Peyer's patch (tissue), 4 donors: ENCODE measurements around the gene CD4. TPM values are rescaled to one million over a fixed set of nuclear protein-coding genes. Genes with fewer than 3 reads are reported as not detected.

Experiments
- DNase-seq, 3 donors: peaks; one replicate each; pipeline ENCODE4 v3.0.0-alpha.2; 2017 to 2019
- H3K27ac ChIP-seq, 4 donors: fragments of 200-600 bp; sonication (generic); one replicate each; pipeline ENCODE4 v1.5.1; 2016 to 2019
- H3K27me3 ChIP-seq, 2 donors: fragments of 200-600 bp; sonication (generic); one replicate each; pipeline ENCODE4 v1.5.1; 2019
- H3K36me3 ChIP-seq, 3 donors: fragments of 200-600 bp; sonication (generic); one replicate each; pipeline ENCODE4 v1.5.1; 2016 to 2019
- H3K4me1 ChIP-seq, 4 donors: fragments of 200-600 bp; sonication (generic); one replicate each; pipeline ENCODE4 v1.5.1; 2016 to 2019
- H3K4me3 ChIP-seq, 4 donors: fragments of 200-600 bp; sonication (generic); 1 replicate in 3 of 4; 2 replicates in 1 of 4; pipeline ENCODE4 v1.5.1; 2016 to 2019; ENCODE audit warnings: mild to moderate bottlenecking in 1 of 4
- H3K9me3 ChIP-seq, 4 donors: fragments of 200-600 bp; sonication (generic); one replicate each; pipeline ENCODE4 v1.5.1; 2016 to 2019; ENCODE audit warnings: mild to moderate bottlenecking in 1 of 4
- POLR2A ChIP-seq, 2 donors: fragments of 450-650 bp; IDR thresholded peaks; one replicate each; pipeline ENCODE4 v1.5.1; 2017; ENCODE audit warnings: antibody characterized with exemption in 2 of 2, mild to moderate bottlenecking in 2 of 2, moderate library complexity in 2 of 2
- total RNA-seq, 4 donors: library from RNA; depleted of rRNA; stranded (reverse); fragments of >200 nt; gene quantifications; one replicate each; pipeline ENCODE4 v1.1.0, GENCODE V29; 2016
- TF ChIP-seq, protein P1 (sequence below), 6 experiments: fragments of 450-650 bp in 4 of 6; fragments of 200-600 bp in 2 of 6; sonication (generic) in 1 of 6; IDR thresholded peaks; one replicate each; pipeline ENCODE4 v1.5.1; 2017 to 2019; ENCODE audit warnings: antibody characterized with exemption in 6 of 6, mild to moderate bottlenecking in 3 of 6, moderate library complexity in 1 of 6

CD4 gene
- total RNA-seq, 4 donors from 2014 or later: 2.1 to 9.1 (median 4.0) TPM

DNA sequence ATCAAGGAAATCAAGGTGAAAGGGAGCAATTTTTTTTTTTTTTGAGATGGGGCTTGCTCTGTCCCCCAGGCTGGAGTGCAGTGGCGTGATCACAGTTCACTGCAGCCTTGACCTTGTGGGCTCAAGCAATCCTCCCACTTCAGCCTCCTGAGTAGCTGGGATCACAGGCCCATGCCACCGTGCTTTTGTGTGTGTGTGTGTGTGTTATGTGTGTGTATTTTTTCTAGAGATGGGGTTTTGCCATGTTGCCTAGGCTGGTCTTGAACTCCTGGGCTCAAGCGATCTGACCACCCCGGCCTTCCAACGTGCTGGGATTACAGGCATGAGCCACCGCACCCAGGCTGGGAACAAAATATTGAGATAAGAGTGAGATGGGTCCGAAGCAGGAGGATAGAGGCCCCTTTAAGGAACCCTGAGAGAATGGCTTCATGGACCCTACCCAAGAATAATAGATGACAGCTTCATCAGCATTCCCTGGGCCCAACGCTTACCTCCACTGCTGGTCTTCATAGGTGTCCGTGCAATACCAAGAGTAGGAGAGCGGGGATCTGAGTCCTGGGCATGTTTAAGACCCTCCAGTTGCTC is 60.7 kb downstream of the CD4 start:
- TF ChIP-seq, protein P1, sequence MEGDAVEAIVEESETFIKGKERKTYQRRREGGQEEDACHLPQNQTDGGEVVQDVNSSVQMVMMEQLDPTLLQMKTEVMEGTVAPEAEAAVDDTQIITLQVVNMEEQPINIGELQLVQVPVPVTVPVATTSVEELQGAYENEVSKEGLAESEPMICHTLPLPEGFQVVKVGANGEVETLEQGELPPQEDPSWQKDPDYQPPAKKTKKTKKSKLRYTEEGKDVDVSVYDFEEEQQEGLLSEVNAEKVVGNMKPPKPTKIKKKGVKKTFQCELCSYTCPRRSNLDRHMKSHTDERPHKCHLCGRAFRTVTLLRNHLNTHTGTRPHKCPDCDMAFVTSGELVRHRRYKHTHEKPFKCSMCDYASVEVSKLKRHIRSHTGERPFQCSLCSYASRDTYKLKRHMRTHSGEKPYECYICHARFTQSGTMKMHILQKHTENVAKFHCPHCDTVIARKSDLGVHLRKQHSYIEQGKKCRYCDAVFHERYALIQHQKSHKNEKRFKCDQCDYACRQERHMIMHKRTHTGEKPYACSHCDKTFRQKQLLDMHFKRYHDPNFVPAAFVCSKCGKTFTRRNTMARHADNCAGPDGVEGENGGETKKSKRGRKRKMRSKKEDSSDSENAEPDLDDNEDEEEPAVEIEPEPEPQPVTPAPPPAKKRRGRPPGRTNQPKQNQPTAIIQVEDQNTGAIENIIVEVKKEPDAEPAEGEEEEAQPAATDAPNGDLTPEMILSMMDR (IDR thresholded peaks at IDR 0.05): no peak
- no peak for TF ChIP-seq POLR2A (IDR thresholded peaks at IDR 0.05)
- Histone ChIP-seq H3K4me1 (peaks cover 0 to 14% (median 7%) of the 10 kb centered on the region in 4 donors), H3K27ac (peak overlapping the region in 3 of 4 donors; percentile 96 to 99 (median 96)), H3K9me3 (no peaks in the 10 kb centered on the region), H3K36me3 (peaks cover 0 to 31% (median 0%) of the 10 kb centered on the region in 3 donors), H3K27me3 (no peaks in the 10 kb centered on the region), H3K4me3 (peak overlapping the region in 3 of 4 donors; percentile 57 to 74 (median 71))
- no peak for DNase-seq

DNA sequence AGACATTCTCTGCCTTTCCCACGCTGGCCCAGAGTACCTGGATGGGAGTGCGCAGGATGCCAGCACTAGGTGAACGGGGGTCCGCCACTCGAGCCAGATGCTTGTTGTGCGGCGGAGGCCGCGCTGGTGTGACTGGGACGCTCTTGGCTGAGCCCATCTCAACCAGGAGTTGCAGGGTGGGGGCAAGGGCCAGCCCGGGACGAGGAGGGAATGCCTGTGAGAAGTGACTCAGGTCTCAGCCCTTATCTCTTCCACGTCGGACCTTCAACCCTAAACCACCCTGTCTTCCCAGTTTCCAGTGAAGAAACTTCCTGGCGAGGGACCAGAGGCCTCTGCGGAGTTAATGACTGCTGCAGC is 61.4 kb downstream of the CD4 start:
- Histone ChIP-seq H3K4me3 (peak overlapping the region; percentile 57 to 74 (median 66)), H3K9me3 (no peaks in the 10 kb centered on the region), H3K27me3 (no peaks in the 10 kb centered on the region), H3K27ac (peak overlapping the region; percentile 89 to 99 (median 96)), H3K4me1 (peaks cover 0 to 14% (median 7%) of the 10 kb centered on the region in 4 donors), H3K36me3 (peaks cover 0 to 32% (median 0%) of the 10 kb centered on the region in 3 donors)
- DNase-seq: peak in 2 of 3 donors; percentile 84 to 89
- TF ChIP-seq POLR2A (IDR thresholded peaks at IDR 0.05): peak; percentile 70 to 75
- TF ChIP-seq, protein P1 (IDR thresholded peaks at IDR 0.05): no peak

DNA sequence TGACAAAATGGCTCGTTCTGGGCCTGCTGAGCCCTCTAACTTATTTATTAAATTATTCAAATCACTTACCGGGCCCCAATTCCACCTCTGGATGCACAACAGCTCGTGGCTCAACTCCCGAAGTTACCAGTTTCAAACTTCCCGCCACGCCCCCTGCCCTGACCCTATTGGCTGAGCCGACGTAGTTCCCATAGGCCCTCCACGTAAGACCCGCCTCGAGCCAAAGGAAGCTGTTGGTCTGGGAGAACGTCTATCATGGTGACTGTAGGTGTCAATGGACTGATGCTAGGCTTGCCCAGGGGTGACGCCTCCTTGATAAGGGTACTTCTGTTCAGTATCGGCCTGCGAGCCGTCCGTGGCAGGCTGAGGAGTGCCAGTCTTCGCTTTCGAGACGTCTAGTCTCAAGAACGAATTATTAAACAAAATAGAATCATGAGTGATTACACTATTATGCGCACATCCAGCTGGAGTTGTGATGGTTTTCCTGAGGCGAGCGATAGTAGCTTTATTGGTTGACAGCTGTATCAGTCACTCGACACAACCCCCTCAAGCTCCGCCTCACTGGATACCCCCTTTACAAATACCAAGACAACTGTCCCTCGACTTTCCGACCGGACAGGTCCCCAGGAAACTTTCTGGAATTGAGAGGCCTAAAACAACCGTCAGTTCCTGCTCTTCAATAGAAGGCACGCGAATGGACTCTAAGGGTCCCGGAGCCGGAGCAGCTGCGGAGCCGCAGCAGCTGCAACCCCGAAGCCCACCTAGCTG is 62.0 kb downstream of the CD4 start, which contains the start of gene CDCA3:
Gene CDCA3 (minus strand): TSS at position 134 of the 768 bp plus-strand sequence. CDS start 334 bp downstream, outside the sequence.
- DNase-seq: peak; percentile 91 to 98 (median 94)
- peak within 1 kb of the TSS; percentile 57 to 74 (median 66) for H3K4me3 ChIP-seq
- no peaks in the 10 kb centered on the region for H3K9me3 ChIP-seq
- no peaks in the 10 kb centered on the region for H3K27me3 ChIP-seq
- peaks cover 0 to 14% (median 7%) of the 10 kb centered on the region in 4 donors for H3K4me1 ChIP-seq
- H3K27ac ChIP-seq: peak within 1 kb of the TSS; percentile 89 to 99 (median 96)
- H3K36me3 ChIP-seq: peaks cover 0 to 32% (median 0%) of the 10 kb centered on the region in 3 donors
- TF ChIP-seq, protein P1 (IDR thresholded peaks at IDR 0.05): peak in 1 of 6 experiments; percentile 1
- TF ChIP-seq POLR2A (IDR thresholded peaks at IDR 0.05): peak; percentile 98 to 99

DNA sequence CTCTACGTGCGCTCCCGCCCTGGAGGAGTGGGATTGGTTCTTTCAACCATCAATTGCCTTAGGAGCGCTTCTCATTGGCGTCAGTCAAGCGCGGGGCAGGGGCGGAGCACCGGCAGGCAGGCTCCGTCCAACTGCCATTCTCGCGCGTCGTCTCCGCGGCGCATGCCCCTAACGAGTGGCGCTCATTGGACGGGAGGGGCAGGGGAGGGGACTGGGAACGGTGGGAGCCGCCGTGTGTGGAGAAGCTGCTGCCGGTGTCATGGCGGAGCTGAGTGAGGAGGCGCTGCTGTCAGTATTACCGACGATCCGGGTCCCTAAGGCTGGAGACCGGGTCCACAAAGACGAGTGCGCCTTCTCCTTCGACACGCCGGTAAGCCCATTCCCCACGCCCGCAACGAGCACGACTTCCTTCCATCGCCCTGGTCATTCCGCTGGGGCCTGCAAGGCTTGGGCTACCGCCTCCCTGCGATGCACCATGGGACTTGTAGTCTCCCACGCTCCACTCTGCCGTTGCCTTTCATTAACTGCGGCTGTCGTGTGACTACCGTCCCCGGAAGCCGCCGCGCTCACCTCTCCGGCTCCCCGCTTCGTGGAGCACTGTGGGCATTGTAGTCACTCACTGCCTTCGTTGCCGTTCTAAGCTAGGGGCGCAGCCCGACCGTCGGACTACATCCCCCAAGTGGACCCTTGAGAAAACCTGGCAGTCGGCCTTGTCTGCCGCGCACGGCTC is 62.8 kb downstream of the CD4 start, which contains the start of gene USP5:
Gene USP5 (plus strand): TSS at position 230 of the 730 bp plus-strand sequence. CDS start 30 bp downstream, at position 260.
- Histone ChIP-seq H3K4me1 (peaks cover 0 to 14% (median 7%) of the 10 kb centered on the region in 4 donors), H3K9me3 (no peaks in the 10 kb centered on the region), H3K27me3 (no peaks in the 10 kb centered on the region), H3K27ac (peak within 1 kb of the TSS; percentile 89 to 99 (median 96)), H3K4me3 (peak within 1 kb of the TSS; percentile 57 to 74 (median 66)), H3K36me3 (peaks cover 0 to 32% (median 0%) of the 10 kb centered on the region in 3 donors)
- TF ChIP-seq POLR2A (IDR thresholded peaks at IDR 0.05): peak; percentile 32 to 62
- TF ChIP-seq, protein P1 (IDR thresholded peaks at IDR 0.05): no peak
- peak; percentile 97 to 100 (median 99) for DNase-seq
